H1 (cell line): ENCODE data around the gene HTR4. TPM values are rescaled to one million over a fixed set of nuclear protein-coding genes. Genes with fewer than 3 reads are reported as not detected.

Experiments
- CTCF ChIA-PET: fragments of 300-600 bp; sonication (Branson Sonifier 250); formaldehyde crosslinking; loops from one replicate; lab custom pipeline; 2021; ENCODE audit not compliant: partially characterized antibody; lab: Charles Lee
- POLR2A ChIA-PET: fragments of 300-600 bp; sonication (Branson Sonifier 250); formaldehyde crosslinking; loops from one replicate; lab custom pipeline; 2021; ENCODE audit warnings: inconsistent platforms; ENCODE audit not compliant: partially characterized antibody; lab: Charles Lee
- DNase-seq, 2 experiments: peaks; one replicate each; pipeline versions ENCODE4 v3.0.0 to v3.0.0-alpha.2; 2010 to 2022; ENCODE audit warnings: low spot score in 2 of 2, low read depth in 1 of 2, mixed read lengths in 1 of 2
- FAIRE-seq: peaks from 2 replicates; lab custom pipeline; 2011; peaks lifted over from hg19 to GRCh38; lab: Jason Lieb, UNC
- H2AFZ ChIP-seq: 2 replicates; pipeline ENCODE4 v1.8.1; 2012; ENCODE audit warnings: low read length, inconsistent platforms
- H2AK5ac ChIP-seq: 2 replicates; pipeline ENCODE4 v1.6.1; 2013; ENCODE audit warnings: low read depth, low read length
- H2BK120ac ChIP-seq: replicated peaks from 2 replicates; pipeline ENCODE3; 2013; ENCODE audit warnings: low read depth, low read length, inconsistent platforms
- H2BK12ac ChIP-seq: 2 replicates; pipeline ENCODE4 v1.6.1; 2013; ENCODE audit warnings: low read depth, low read length
- H2BK15ac ChIP-seq: 2 replicates; pipeline ENCODE4 v1.6.1; 2013; ENCODE audit warnings: low read length
- H2BK20ac ChIP-seq: 2 replicates; pipeline ENCODE4 v1.6.1; 2013; ENCODE audit warnings: low read length
- H2BK5ac ChIP-seq: 2 replicates; pipeline ENCODE4 v1.6.1; 2013; ENCODE audit warnings: low read depth, low read length
- H3K14ac ChIP-seq: 2 replicates; pipeline ENCODE4 v1.6.1; 2013; ENCODE audit warnings: inconsistent platforms; ENCODE audit not compliant: insufficient read length
- H3K18ac ChIP-seq: 2 replicates; pipeline ENCODE4 v1.6.1; 2013; ENCODE audit warnings: low read length; ENCODE audit errors: extremely low read depth
- H3K23ac ChIP-seq: 2 replicates; pipeline ENCODE4 v1.6.1; 2013; ENCODE audit warnings: inconsistent platforms; ENCODE audit not compliant: insufficient read length
- H3K23me2 ChIP-seq: 2 replicates; pipeline ENCODE4 v1.6.1; 2013; ENCODE audit warnings: low read depth, low read length
- H3K27ac ChIP-seq: 2 replicates; pipeline ENCODE4 v1.6.1; 2011; ENCODE audit warnings: low read depth, low read length, inconsistent platforms
- H3K27me3 ChIP-seq, 4 experiments: replicated peaks in 1 of 4; 1 replicate in 1 of 4; 2 replicates in 3 of 4; pipeline versions ENCODE4 v1.6.1 to v1.8.1; 2011 to 2013; ENCODE audit warnings: low read length in 3 of 4, mild to moderate bottlenecking in 3 of 4, inconsistent platforms in 2 of 4, mixed read lengths in 2 of 4, moderate library complexity in 1 of 4; ENCODE audit not compliant: control insufficient read depth in 3 of 4, insufficient read depth in 3 of 4; ENCODE audit errors: extremely low read depth in 1 of 4
- H3K36me3 ChIP-seq, 4 experiments: 2 replicates each; pipeline versions ENCODE4 v1.6.1 to v1.8.1; 2011 to 2013; ENCODE audit warnings: mild to moderate bottlenecking in 4 of 4, low read length in 3 of 4, moderate library complexity in 2 of 4, control low read depth in 1 of 4, inconsistent platforms in 1 of 4; ENCODE audit not compliant: insufficient read depth in 4 of 4, control insufficient read depth in 2 of 4
- H3K4ac ChIP-seq: replicated peaks from 2 replicates; pipeline ENCODE3; 2013; ENCODE audit warnings: low read length, low read depth, mixed read lengths, inconsistent platforms; ENCODE audit not compliant: insufficient read length
- H3K4me1 ChIP-seq, 4 experiments: replicated peaks in 1 of 4; 1 replicate in 1 of 4; 2 replicates in 3 of 4; pipeline versions ENCODE4 v1.6.1 to v1.8.1; 2011 to 2013; ENCODE audit warnings: low read length in 3 of 4, inconsistent platforms in 2 of 4, mixed read lengths in 1 of 4; ENCODE audit not compliant: insufficient read depth in 4 of 4, control insufficient read depth in 3 of 4
- H3K4me2 ChIP-seq, 2 experiments: 2 replicates each; pipeline versions ENCODE4 v1.6.1 to v1.8.1; 2011 to 2013; ENCODE audit warnings: low read depth in 2 of 2, low read length in 2 of 2, control low read depth in 1 of 2, inconsistent platforms in 1 of 2, mild to moderate bottlenecking in 1 of 2; ENCODE audit not compliant: insufficient read depth in 1 of 2
- H3K4me3 ChIP-seq, 4 experiments: fragments of 200-600, 300-600 bp in 1 of 4; sonication (generic), shearing (Covaris generic), sonication (Bioruptor Twin) in 1 of 4; 2 replicates each; pipeline versions ENCODE4 v1.5.1 to v1.8.1; 2011 to 2016; ENCODE audit warnings: low read length in 4 of 4, low read depth in 3 of 4, control low read depth in 2 of 4, inconsistent platforms in 2 of 4, mild to moderate bottlenecking in 2 of 4, mixed read lengths in 1 of 4, moderate library complexity in 1 of 4; ENCODE audit not compliant: insufficient read depth in 2 of 4; ENCODE audit errors: extremely low read depth in 1 of 4
- H3K56ac ChIP-seq: replicated peaks from 2 replicates; pipeline ENCODE3; 2013; ENCODE audit warnings: low read depth, mild to moderate bottlenecking, mixed read lengths, low read length, inconsistent platforms; ENCODE audit not compliant: insufficient read length
- H3K79me1 ChIP-seq: 2 replicates; pipeline ENCODE4 v1.6.1; 2013; ENCODE audit warnings: low read depth, low read length, control low read depth
- H3K79me2 ChIP-seq, 2 experiments: 2 replicates each; pipeline versions ENCODE4 v1.6.1 to v1.8.1; 2012 to 2013; ENCODE audit warnings: low read length in 2 of 2, mild to moderate bottlenecking in 2 of 2, inconsistent platforms in 1 of 2; ENCODE audit not compliant: insufficient read depth in 2 of 2, control insufficient read depth in 1 of 2
- H3K9ac ChIP-seq, 4 experiments: replicated peaks in 1 of 4; 1 replicate in 1 of 4; 2 replicates in 3 of 4; pipeline versions ENCODE4 v1.6.1 to v1.8.1; 2011 to 2013; ENCODE audit warnings: low read depth in 3 of 4, low read length in 3 of 4, control low read depth in 2 of 4, mild to moderate bottlenecking in 2 of 4, moderate library complexity in 2 of 4, inconsistent platforms in 1 of 4; ENCODE audit errors: extremely low read depth in 1 of 4
- H3K9me3 ChIP-seq, 2 experiments: 2 replicates each; pipeline versions ENCODE4 v1.6.1 to v1.8.1; 2012 to 2013; ENCODE audit warnings: mild to moderate bottlenecking in 2 of 2, moderate library complexity in 2 of 2, control low read depth in 1 of 2, inconsistent platforms in 1 of 2, low read depth in 1 of 2, low read length in 1 of 2, mixed read lengths in 1 of 2; ENCODE audit not compliant: insufficient read depth in 2 of 2
- H4K20me1 ChIP-seq, 2 experiments: replicated peaks in 1 of 2; 2 replicates each; pipeline versions ENCODE3 to v1.8.1; 2011 to 2013; ENCODE audit warnings: inconsistent platforms in 2 of 2, low read length in 2 of 2, mild to moderate bottlenecking in 1 of 2; ENCODE audit not compliant: insufficient read depth in 2 of 2, control insufficient read depth in 1 of 2
- H4K5ac ChIP-seq: 2 replicates; pipeline ENCODE4 v1.6.1; 2013; ENCODE audit warnings: low read length, low read depth, mixed read lengths, inconsistent platforms; ENCODE audit not compliant: insufficient read length
- H4K8ac ChIP-seq: 2 replicates; pipeline ENCODE4 v1.8.0; 2013; ENCODE audit warnings: mild to moderate bottlenecking, moderate library complexity, low read length, inconsistent platforms; ENCODE audit not compliant: insufficient read depth; ENCODE audit errors: extremely low read depth
- H4K91ac ChIP-seq: replicated peaks from 2 replicates; pipeline ENCODE3; 2013; ENCODE audit warnings: low read length, mixed read lengths, inconsistent platforms; ENCODE audit not compliant: insufficient read length
- CTBP2 ChIP-seq: IDR thresholded peaks from 2 replicates; pipeline ENCODE4 v1.7.0; 2011; ENCODE audit warnings: borderline replicate concordance, mild to moderate bottlenecking, moderate library complexity, mixed read lengths, low read length; ENCODE audit not compliant: insufficient read depth, insufficient read length
- EZH2 ChIP-seq: fragments of 200-600 bp; sonication (generic); IDR thresholded peaks from 2 replicates; pipeline ENCODE4 v1.7.1; 2012; ENCODE audit warnings: low read depth, mild to moderate bottlenecking, moderate library complexity, low read length, inconsistent platforms; ENCODE audit not compliant: severe bottlenecking
- RNF2 ChIP-seq: fragments of 200-900, 300-1000 bp; sonication (generic); IDR thresholded peaks from 2 replicates; pipeline ENCODE4 v1.7.1; 2016; ENCODE audit warnings: borderline replicate concordance, low read depth, mild to moderate bottlenecking, antibody characterized with exemption, low read length; ENCODE audit not compliant: poor library complexity, severe bottlenecking; ENCODE audit errors: missing control alignments
- WGBS, 2 experiments: shearing (Covaris generic) in 1 of 2; methylation state at CpG; one replicate each; pipeline versions ENCODE4 v1.1.6 to v1.1.7; 2013 to 2015; ENCODE audit warnings: low lambda C conversion rate in 2 of 2, mixed read lengths in 2 of 2, inconsistent platforms in 1 of 2, low coverage in 1 of 2, missing lambda C conversion rate in 1 of 2; ENCODE audit not compliant: insufficient replicate concordance in 2 of 2, insufficient coverage in 1 of 2, insufficient read length in 1 of 2; ENCODE audit errors: extremely low coverage in 1 of 2, missing lambda C conversion rate in 1 of 2; 5-methylcytosine and 5-hydroxymethylcytosine counted together
- polyA plus RNA-seq, 7 experiments: library from polyadenylated mRNA; depleted of rRNA in 3 of 7; stranded (reverse) in 5 of 7; unstranded in 2 of 7; fragments of >200 nt in 5 of 7; fragments of 200-250 nt in 2 of 7; gene quantifications; 1 replicate in 5 of 7; 2 replicates in 1 of 7; 4 replicates in 1 of 7; pipeline versions ENCODE4 v1.2.1 to v1.2.3, GENCODE V29; 2011 to 2013; ENCODE audit warnings: missing spikeins in 2 of 7, mixed read lengths in 2 of 7
- total RNA-seq: library from RNA; stranded (reverse); fragmentation: NEBNext Ultra II Directional; extraction: Animal tissue kit (Norgen Biotek cat#: 25700); gene quantifications from 2 replicates; pipeline ENCODE4 v1.2.1, GENCODE V29; 2021

Gene HTR4
- total and polyA plus RNA-seq, 2 of the 8 experiments (the other 6 are each of a cell fraction or from before 2014, with no cell fraction given) = not detected

- H2BK15ac ChIP-seq = no peak overlapping the region
- no peak overlapping the region for H3K18ac ChIP-seq
- no peak overlapping the region for H3K14ac ChIP-seq
- H4K8ac ChIP-seq = no peak overlapping the region
- no peak overlapping the region for H3K23ac ChIP-seq
- H3K4me3 ChIP-seq = no peak overlapping the region
- no peak overlapping the region for H2BK20ac ChIP-seq
- H3K23me2 ChIP-seq = no peaks in the 10 kb centered on the region
- H3K4me2 ChIP-seq = no peak overlapping the region
- no peaks in the 10 kb centered on the region for H3K36me3 ChIP-seq
- no peaks in the 10 kb centered on the region for H3K79me2 ChIP-seq
- H3K9me3 ChIP-seq = no peaks in the 10 kb centered on the region
- no peak overlapping the region for H3K4ac ChIP-seq
- H4K20me1 ChIP-seq = no peaks in the 10 kb centered on the region
- ChIA-PET CTCF (interaction anchor here (1.1 to 1.4 kb wide), 2 partner anchors 12 to 15 kb away, joined by 4 to 6 read pairs; no protein-coding TSS in a partner anchor), POLR2A (no interaction called here)
- no peak overlapping the region for H4K5ac ChIP-seq
- H3K4me1 ChIP-seq = no peaks in the 10 kb centered on the region
- H2BK120ac ChIP-seq = no peak overlapping the region
- no peak overlapping the region for H3K27ac ChIP-seq
- no peaks in the 10 kb centered on the region for H3K27me3 ChIP-seq
- FAIRE-seq (no peak), DNase-seq (no peak)
- TF ChIP-seq EZH2 (no peak), CTBP2 (no peak), RNF2 (no peak)
- no peak overlapping the region for H3K56ac ChIP-seq
- no peak overlapping the region for H2AK5ac ChIP-seq
- H2BK12ac ChIP-seq = no peak overlapping the region
- H2BK5ac ChIP-seq = no peak overlapping the region
- H3K79me1 ChIP-seq = no peaks in the 10 kb centered on the region
- 88% methylated on average over 8 of the region's 8 CpGs; no CpG with 5 or more reads in 1 of the 2 experiments for WGBS, 2 experiments
- H4K91ac ChIP-seq = no peak overlapping the region
- H3K9ac ChIP-seq = peak overlapping the region in 1 of 4 experiments; percentile 34; a peak in 1 of 7 replicates
- H2AFZ ChIP-seq = no peak overlapping the region; the same call in 1 of the 2 replicates
These were observed 28.0 kb upstream of the HTR4 start for GRCh38 chr5:148682058-148683026.
